Adrenal gland (tissue), 5 donors: ENCODE results near the gene FHAD1.
"Not testable (repeated sequence)": the region's sequence is repeated elsewhere in the genome, so short reads cannot be mapped to it uniquely, and the experiment has no call there.

Experiments
- CTCF ChIP-seq, 6 experiments: fragments of 450-650 bp in 4 of 6; fragments of 200-600 bp in 2 of 6; sonication (generic) in 1 of 6; IDR thresholded peaks; 1 replicate in 5 of 6; 2 replicates in 1 of 6; pipeline versions ENCODE4 v1.5.1 to v1.8.0; 2016 to 2021; ENCODE audit warnings: antibody characterized with exemption in 6 of 6, mild to moderate bottlenecking in 2 of 6, moderate library complexity in 1 of 6
- POLR2A ChIP-seq, 2 donors: fragments of 450-650 bp; IDR thresholded peaks; one replicate each; pipeline ENCODE4 v1.6.1; 2017; ENCODE audit warnings: antibody characterized with exemption in 2 of 2, mild to moderate bottlenecking in 2 of 2, moderate library complexity in 1 of 2
- donor health status: DM: no; HTN: no; CAD: no.

- not testable (repeated sequence) for TF ChIP-seq CTCF, POLR2A (IDR thresholded peaks at IDR 0.05)
Observed at GRCh38 chr1:15434739-15435138, 187.7 kb downstream of the FHAD1 start.
